ENCODE results near the gene FXR2.

DNA sequence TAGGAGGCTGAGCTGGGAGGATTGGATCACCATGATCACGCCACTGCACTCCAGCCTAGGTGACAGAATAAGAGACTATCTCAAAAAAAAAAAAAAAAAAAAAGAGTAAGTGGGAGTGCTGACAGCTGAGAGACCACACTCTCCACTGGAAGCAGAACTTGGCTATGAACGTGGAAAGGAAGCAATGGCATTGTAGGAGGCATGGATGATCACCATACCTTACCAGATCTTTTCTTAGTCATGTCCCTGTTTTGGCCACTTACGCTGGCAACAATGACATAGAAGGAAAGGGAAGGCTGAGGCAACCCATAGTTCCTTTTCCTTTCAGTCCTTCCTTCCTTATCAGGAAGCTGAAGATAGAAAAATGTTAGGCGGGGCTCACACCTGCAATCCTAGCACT lies 32.3 kb upstream of the FXR2 start:
- TF ChIP-seq EZH2 (IDR thresholded peaks at IDR 0.05) (no peak), POLR2AphosphoS5 (IDR thresholded peaks at IDR 0.05; ENCODE audit: low read depth, low read length) (no peak), FOSL1 (IDR thresholded peaks at IDR 0.05; ENCODE audit: low read depth) (no peak), YY1 (IDR thresholded peaks at IDR 0.05; ENCODE audit: extremely low read depth, insufficient replicate concordance, low read depth, low read length) (no peak)
- TF ChIP-seq, protein P1, sequence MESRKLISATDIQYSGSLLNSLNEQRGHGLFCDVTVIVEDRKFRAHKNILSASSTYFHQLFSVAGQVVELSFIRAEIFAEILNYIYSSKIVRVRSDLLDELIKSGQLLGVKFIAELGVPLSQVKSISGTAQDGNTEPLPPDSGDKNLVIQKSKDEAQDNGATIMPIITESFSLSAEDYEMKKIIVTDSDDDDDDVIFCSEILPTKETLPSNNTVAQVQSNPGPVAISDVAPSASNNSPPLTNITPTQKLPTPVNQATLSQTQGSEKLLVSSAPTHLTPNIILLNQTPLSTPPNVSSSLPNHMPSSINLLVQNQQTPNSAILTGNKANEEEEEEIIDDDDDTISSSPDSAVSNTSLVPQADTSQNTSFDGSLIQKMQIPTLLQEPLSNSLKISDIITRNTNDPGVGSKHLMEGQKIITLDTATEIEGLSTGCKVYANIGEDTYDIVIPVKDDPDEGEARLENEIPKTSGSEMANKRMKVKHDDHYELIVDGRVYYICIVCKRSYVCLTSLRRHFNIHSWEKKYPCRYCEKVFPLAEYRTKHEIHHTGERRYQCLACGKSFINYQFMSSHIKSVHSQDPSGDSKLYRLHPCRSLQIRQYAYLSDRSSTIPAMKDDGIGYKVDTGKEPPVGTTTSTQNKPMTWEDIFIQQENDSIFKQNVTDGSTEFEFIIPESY (IDR thresholded peaks at IDR 0.05; ENCODE audit: extremely low read depth, insufficient replicate concordance, low read length), result no peak
